SK-N-SH (cell line): ENCODE data around the gene TJAP1.
A peak's percentile ranks its signal among the peaks of the same experiment; 100 is the strongest.

Experiments
- CTCF ChIP-seq: fragments of 200-600 bp; sonication (generic); IDR thresholded peaks from 2 replicates; pipeline ENCODE4 v1.6.1; 2017; ENCODE audit warnings: antibody characterized with exemption, mild to moderate bottlenecking, moderate library complexity
- POLR2AphosphoS5 ChIP-seq: IDR thresholded peaks from 2 replicates; pipeline ENCODE4 v1.6.1; 2012; ENCODE audit warnings: low read depth, low read length
- SIN3A ChIP-seq: IDR thresholded peaks from 2 replicates; pipeline ENCODE4 v1.6.1; 2012; ENCODE audit warnings: low read depth, mild to moderate bottlenecking, low read length, moderate library complexity, borderline replicate concordance
- TAF1 ChIP-seq: IDR thresholded peaks from 2 replicates; pipeline ENCODE4 v1.6.1; 2012; ENCODE audit warnings: low read depth, mild to moderate bottlenecking, low read length, moderate library complexity, borderline replicate concordance

- TF ChIP-seq TAF1 (no peak), CTCF (peak; percentile 91), SIN3A (no peak), POLR2AphosphoS5 (no peak)
Measured at GRCh38 chr6:43506667-43507471, 29.5 kb downstream of the TJAP1 start.
